HG03103 (cell line): Measurements from ENCODE around the gene EMSY.
"Not testable (repeated sequence)": the region's sequence is repeated elsewhere in the genome, so short reads cannot be mapped to it uniquely, and the experiment has no call there.

Experiments
- ATAC-seq: cut with Tn5 transposase; IDR thresholded peaks from one replicate; pipeline ENCODE4 v1.9.1; 2021; ENCODE audit warnings: low read depth; ENCODE audit not compliant: unreplicated experiment

Gene EMSY

GRCh38 chr11:76592025-76592914, 147.5 kb downstream of the EMSY start:
- no peak for ATAC-seq

GRCh38 chr11:76592961-76593360, 148.1 kb downstream of the EMSY start:
- no peak for ATAC-seq

- not testable (repeated sequence) for ATAC-seq
Observed at GRCh38 chr11:76595091-76595490, 150.3 kb downstream of the EMSY start.

GRCh38 chr11:76596652-76597051, 151.8 kb downstream of the EMSY start:
- no peak for ATAC-seq

- ATAC-seq = no peak
Observed at GRCh38 chr11:76597533-76598425, 153.0 kb downstream of the EMSY start.

- ATAC-seq = no peak
Observed at GRCh38 chr11:76598426-76598839, 153.6 kb downstream of the EMSY start.

- no peak for ATAC-seq
Observed at GRCh38 chr11:76599041-76600013, 154.5 kb downstream of the EMSY start.

- no peak for ATAC-seq
Observed at GRCh38 chr11:76600124-76600655, 155.4 kb downstream of the EMSY start.

- no peak for ATAC-seq
Observed at GRCh38 chr11:76601272-76601671, 156.5 kb downstream of the EMSY start.

- ATAC-seq = no peak
Observed at GRCh38 chr11:76601724-76602123, 156.9 kb downstream of the EMSY start.

GRCh38 chr11:76602431-76602861, 157.6 kb downstream of the EMSY start:
- ATAC-seq = no peak
